Activated T-cell treated with anti-CD3 and anti-CD28 coated beads, Interleukin-2, amount 50 U/mL, for 1 hour (primary cell): Measurements from ENCODE around the gene ZDHHC11.

Experiments used
- DNase-seq: peaks from one replicate; pipeline ENCODE4 v3.0.0-alpha.2; 2020

The ZDHHC11 gene

DNA sequence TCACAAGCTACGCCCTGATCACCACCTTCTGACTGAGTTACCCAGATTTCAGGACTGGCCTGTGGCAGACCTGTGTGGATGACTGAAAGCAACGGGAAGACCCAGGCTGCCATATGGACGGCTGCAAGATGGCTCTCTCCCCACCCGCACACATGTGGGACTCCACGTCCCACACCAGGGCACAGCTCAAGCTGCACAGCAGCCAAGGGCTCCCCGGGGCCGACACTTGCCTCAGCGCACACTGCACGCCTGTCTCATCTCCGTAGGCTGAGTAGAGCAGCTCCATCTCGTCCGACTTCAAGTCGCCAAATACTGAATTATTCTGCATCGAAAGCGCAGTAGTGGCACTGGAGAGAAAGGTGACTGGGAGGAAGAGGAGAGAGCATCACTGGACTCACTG is 27.3 kb upstream of the ZDHHC11 start:
- DNase-seq, result no peak

DNA sequence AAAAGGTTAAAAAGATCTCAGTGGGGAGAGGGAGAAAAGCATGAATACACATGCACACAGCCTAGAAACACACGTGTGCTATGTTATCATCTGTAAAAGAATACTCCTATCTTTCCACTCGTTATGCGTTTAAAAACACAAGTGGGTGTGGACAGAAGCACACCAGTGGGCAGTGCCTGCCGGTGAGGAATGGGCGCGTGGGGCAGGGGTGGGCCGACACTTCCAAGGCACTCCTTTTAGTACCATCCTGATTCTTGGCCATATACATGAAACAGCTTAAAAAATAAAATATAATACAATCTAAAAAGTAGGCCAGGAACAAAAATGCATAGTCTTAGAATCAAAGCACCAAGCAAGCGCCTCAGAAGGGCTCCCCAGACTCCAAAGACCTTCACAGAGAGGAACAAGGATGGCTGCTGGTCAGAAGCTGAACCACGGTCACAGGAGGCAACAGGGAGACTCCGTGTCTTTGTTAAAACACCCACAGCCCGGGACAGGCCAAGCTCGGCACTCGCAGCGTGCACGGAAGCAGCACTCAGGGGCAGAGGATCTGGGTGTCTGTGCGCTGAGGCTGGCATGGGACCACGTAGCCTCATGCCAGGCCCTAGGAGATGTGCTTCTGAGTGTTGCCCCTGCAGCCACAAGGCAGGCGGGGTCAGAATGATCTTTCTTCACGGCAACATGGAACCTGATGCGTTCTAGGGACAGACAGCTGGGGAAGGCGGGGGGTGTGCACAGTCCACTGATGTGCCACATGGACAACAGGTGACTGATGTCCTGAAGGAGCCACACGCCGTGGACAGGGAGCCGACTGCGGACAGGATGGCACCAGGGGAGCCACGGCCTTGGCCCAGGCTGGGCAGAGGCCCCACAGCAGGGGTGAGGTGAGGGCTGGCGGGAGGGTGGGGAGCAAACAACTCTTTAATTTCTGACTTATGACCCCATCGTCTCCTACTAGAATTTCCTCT is 25.9 kb upstream of the ZDHHC11 start:
- no peak for DNase-seq

DNA sequence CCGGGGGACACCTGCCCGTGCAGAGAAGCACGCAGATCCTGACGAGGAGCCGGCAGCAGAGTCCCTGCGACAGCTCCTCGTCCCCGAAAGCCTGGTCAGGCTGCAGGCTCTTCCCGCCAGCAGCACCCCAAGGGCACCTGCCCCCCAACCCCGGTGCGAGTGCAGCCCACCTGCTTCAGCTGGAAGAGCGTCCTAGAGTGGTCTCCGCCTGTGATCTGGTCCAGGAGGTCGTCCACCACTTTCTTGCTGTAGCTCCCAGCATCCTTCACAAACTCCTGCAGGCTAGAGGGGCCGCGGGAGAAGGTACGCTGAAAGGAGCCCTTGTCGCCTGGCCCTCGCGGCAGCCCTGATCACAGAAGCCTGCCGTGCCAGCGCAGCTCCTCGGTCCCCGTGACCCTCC is 25.1 kb upstream of the ZDHHC11 start:
- DNase-seq, result no peak

DNA sequence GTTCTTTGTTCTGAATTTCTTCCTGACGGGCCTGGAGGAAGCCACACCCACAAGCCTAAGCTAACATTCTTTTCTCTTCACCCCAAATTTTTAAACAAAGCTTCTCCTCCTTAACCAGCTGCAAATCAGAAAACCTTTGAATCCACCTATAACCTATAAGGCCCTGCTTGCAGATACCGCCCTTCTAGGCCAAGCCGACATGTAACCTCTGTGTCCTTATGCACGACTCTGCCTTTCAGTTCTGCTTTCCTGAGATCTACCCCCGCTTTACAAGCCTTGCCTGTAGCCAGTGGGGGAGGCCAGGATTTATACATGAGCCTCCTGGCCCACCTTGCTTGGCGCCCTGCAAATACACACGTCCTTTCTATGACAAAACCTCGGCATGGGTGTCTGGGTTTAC is 22.5 kb upstream of the ZDHHC11 start:
- DNase-seq, result no peak

DNA sequence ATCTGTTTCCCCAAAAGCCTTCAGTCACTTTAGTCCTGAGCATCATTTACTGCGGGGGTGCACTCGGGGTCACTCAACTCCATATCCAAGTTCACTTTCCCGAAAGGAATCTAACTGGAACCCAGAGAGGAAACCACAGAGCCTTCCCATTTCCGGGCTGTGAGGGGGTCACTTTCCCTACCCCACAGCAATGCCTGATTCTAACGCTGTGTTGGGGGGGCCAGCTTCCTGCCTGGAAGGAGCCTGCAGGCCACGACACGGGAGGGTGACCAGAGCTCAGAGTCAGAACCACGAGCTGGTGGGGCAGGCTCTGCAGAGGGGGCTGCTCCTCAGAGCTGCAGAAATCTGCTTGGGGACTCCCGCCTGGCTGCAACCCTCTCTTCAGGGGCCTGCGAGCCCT is 21.5 kb upstream of the ZDHHC11 start:
- no peak for DNase-seq

DNA sequence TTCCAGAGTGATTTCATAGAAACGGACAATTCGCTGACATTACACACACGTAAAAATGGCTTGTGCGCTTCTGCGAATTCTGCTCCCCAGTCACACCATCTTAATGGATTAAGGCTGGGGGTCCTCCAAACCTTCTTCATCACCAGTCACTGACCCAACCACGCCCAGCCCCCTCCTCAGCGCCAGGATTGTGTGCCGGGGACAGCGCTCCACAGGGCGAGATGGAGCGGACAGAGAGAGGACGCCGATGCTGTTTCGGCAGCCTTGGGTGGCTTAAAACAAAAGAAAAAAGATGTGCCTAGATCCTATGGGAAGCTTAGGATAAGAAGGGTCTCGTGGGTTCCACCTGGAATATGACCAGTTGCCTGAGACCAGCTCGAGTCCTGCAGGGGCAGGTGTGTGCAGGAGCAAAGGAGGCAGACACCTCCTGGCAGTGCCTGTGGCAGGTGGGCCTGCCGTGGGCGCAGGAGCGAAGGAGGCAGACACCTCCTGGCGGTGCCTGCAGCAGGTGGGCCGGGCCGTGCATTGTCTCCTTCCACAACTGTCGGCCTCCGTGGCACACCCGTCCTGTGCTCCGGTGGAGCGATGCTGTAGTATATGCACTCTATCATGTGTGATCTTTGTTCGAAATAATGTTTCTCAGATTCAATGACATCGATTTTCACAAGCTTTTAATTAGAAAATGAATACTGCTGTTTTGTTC is 21.0 kb upstream of the ZDHHC11 start:
- no peak for DNase-seq

DNA sequence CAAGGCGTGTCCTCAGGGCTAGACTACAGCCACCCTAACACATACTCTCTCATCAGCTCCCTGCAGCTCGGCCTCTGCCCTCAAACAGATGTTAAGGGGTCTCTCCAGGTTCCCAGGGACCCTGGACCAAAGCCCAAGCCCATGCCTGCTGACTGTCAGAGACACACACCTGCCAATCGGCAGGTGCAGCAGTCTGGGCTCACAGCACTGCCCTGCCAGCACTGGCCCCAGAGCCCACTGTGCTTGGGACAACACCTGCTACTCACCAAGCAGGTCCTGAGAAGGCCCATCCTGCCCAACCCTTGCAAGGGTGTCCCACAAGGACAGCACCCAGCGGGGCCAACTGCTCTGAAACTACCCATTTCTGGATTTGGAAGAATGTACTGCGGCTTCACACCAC is 20.2 kb upstream of the ZDHHC11 start:
- no peak for DNase-seq

DNA sequence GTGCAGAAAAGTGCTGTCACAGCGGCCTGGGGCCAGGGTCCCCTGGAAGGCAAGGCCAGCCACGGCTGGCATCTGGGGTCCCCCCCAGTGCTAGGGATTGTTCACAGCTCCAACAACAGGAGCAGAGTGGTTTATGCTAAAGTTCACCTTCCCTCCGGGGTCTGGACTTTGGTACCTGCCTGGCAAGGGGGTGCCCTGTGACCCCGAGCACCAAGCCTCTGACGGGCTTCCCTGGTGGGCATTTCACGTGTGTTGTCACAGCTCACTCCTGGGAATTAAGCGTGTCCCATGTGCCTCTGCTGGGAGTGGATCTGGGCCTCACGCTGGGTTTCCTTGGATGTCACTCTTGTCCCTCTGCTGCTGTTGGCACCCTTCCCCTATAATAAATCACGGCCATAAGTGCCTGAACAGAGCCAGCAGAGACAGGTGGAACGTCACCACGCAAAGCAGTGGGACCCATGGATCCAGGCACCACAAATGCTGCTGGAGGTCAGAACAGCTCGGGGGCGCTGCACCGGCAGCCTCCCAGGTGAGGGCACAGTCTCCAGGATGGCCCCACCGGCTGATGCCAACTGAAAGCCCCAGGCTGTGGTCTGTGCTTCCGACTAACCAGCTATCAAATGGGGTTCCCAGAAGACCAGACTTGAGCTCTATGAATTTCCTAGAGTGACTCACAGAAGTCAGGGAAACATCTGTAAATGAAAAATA is 17.8 kb upstream of the ZDHHC11 start:
- DNase-seq, result no peak

DNA sequence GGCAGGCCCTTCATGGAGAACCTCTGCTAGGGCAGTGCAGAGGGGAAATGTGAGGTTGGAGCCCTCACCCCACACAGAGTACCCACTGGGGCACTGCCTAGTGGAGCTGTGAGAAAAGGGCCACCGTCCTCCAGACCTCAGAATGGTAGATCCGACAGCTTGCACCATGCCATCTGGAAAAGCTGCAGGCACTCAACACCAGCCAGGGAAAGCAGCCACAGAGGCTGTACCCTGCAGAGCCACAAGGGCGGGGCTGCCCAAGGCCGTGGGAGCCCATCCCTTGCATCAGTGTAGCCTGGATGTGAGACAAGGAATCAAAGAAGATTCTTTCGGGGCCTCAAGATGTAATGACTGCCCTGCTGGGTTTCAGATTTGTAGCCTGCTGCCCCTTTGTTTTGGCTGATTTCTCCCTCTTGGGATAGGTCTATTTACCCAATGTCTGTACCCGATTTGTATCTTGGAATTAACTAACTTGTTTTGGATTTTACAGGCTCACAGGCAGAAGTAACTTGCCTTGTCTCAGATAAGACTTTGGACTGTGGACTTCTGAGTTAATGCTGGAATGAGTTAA is 16.6 kb upstream of the ZDHHC11 start:
- DNase-seq, result no peak

DNA sequence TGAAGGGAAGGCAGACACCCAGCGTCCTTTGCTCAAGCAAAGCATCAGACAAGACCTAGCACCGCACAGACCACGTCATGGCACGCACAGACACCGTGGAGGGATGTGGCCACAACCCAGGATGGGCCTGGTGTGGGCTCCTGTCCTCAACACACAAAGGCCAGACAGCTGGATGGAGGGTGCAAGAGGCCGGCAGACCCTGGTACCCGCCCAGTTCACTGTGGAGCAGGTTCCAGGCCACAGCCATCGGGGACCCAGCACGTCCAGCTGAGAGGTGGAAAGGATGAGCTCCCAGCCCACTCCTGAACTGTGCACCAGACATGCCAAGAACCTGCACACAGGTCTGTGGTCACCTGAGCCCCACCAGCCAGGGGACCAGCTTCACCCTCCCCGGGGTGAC is 15.0 kb upstream of the ZDHHC11 start:
- no peak for DNase-seq

DNA sequence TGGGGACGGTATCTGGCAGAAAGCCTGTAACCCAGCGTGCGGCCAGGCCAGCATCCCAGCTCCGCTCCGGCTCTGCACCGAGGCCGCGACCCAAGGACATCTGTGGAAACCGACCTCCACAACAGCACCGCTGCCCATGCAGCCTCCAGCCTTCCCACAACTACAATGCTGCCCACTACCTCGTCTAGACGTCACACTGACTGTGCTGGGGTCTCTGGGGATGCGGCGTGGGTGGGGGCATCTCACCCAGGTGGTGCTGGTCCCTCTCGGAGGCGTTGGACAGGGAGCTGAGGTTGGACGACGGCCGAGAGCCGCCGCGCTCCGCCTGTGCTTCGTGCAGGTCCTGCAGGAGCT is 14.4 kb upstream of the ZDHHC11 start:
- no peak for DNase-seq

DNA sequence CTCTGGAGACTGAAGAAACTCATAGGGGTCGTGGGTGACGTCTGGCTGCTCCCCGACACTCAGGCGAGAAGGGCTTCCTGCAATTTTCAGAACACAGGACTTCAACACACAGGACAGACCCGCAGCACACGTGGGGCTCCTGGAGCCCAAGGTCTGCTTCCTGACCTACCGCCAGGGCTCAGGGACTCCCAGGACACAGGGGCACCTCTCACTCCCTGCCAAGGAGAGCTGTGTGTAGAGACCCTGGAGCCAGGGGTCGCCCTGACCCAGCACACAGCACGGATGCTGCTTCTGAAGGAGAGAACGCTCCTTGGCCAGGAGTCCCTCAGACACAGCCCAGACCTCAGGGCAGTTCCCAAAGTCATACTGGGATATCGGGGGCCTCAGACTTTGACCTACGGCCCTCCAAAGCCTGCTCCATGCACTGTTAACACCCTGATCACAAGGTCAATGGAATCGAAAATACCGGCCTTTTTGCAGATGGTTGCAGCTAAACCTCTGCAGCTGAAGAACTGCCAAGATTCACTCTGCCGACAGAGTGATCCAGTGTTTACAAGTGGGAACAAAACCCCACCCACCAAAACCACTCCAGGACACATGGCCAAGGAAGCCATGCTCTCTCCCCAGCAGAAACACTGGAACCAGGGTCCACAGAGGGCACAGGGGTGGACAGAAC is 13.8 kb upstream of the ZDHHC11 start:
- DNase-seq, result no peak

DNA sequence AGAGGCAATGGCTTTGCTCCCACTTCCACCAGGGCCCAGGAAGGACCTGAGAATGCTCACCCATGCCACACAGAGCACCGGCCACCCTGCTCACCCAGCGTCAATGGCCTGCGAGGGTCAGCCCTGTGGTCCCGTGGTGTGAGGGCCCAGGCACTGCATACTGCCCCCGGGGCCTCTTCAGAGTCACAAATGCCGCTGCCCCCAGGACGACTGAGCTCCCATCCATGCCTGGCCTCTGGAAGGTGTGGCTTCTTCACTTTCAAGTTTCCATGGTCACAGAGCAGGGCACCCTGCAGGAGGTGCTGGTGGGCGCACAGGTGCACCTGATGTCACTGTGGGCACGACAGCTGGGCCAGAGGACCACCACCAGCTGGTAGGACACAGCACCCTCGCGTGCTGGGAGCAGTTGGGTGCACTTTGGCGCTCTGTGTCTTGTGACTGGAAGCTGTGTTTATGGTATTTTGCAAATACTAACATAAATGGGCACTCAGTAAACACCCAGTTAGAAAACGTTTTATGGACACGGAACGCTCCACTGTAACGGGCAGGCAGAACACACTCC is 12.5 kb upstream of the ZDHHC11 start:
- DNase-seq, result no peak

DNA sequence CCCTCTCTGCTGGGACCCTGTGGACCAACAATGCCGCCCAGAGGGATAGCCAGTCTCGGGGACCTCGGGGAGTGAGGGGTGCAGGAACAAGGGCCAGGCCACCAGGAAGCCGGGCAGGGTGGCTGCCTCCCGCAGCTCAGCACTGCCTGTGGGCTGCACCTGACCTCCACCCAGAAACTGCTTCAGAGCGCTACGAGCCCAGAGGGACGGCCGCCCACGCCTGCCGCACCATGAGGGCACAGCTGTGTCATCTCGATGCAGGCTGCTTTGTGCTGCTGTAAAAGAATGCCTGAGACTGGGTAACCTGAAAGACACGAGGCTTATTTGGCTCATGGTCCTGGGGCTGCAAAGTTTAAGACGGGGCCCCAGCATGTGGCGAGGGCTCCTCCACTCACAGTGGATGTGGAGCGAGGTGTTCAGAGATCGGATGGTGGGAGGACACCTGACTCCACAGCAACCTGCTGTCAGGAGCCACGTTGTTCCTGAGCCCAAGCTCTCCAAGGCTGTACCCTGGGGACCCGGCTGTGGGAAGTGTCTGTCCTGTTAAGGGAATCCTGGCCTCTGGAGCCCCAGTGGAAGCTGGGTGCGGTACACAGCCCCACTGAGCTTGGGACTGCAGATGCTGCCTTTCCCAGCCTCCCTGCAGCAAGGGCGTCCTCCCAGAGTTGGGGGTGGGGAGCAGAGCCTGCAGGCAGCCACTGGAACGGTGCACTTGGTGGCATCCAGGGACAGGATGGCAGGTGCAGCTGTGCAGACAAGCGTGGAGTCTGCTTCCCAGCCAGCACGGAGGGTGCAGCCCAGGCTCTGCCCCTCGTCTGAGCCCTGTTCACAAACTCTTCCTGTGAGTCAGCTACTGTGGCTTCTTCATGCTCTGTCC is 11.8 kb upstream of the ZDHHC11 start:
- no peak for DNase-seq

DNA sequence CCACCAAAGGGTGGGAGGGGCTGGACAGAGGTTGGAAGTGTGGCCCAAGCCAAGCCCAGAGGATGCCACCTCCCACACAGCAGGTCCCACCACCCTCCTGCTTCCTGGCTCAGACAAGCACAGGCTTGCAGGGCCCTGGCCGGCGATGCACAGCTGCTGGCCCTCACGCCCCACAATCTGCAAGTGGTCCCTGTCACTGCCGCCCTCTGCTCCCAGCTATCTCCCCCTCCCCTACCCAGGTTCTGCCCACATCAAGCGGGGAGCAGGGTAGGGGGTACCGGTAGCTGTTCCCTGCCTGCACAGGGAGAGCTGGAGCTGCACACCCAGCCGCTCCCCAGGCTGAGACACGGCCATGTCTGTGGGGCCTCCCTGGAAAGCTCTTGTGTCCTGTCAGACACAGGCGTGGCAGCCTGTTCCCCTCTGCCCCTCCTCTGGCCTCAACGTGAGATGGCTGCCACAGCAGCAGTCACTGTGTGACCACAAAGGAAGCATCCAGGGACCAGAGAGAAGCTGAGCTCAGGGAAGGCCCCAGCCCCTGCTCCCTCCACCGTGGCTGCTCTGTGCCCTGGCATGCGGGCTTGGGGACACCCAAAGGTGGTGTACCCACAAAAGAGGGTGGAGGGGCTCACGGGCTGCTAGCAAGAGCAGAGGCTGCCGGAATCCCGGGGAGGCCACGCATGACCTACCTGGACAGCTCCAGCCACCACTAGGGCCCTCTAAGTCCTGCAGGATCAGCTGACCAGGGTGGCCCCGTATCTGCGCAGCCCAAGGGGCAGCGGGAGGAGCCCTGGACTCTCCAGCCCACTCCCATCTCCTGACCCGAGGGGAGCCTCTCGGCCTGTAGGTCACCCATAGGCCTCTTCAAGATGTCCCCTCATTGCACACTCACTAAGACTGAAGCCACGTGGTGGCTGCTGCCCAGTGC is 10.9 kb upstream of the ZDHHC11 start:
- no peak for DNase-seq

DNA sequence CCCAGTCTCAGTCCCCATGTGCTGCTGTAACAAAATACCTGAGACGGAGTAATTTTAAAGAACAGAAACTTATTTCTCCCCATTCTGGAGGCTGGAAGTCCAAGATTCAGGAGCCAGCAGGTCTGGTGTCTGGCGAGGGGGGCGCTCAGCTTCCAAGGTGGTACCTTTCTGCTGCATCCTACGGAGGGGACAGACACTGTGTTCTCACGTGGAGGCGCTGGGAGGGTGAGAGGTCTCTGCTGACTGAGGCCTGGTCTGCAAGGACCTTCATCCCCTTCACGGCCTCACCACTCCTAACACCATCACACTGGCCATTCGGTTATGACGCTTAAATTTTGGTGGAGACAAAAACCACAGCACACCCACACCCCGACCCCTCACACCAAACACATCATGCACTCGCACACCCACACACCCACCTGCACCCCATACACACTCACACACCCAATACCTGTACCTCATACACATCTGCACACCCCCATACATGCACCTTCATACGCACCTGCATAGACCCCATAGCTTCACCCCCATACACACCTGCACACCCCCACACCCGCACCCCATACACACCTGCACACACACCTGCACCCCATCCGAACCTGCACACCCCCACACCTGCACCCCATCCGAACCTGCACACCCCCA is 9.8 kb upstream of the ZDHHC11 start:
- no peak for DNase-seq

DNA sequence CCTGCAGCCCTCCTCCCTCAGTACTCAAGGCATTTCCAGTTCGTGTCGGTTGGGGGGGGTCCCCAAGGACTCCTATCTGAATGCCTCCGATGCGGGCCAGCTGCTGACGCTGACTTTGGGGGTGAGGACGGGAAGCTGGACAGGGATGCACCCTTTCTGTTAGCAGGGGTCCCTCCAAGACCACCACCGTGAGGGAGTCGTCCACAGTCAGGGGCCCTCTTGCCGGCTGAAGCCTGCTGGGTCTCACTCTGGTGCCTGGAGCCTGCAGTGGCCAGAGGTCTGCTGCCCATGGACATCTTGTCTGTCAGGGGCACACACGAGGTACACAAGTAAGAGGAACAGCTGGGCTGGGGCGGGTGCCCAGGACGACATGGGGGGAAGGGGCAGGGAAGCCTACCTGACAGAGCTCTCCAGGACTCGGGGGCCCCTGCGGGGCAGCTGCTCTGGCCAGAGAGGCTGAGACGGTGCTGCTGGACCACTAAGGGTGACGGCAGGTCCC is 9.1 kb upstream of the ZDHHC11 start:
- no peak for DNase-seq

DNA sequence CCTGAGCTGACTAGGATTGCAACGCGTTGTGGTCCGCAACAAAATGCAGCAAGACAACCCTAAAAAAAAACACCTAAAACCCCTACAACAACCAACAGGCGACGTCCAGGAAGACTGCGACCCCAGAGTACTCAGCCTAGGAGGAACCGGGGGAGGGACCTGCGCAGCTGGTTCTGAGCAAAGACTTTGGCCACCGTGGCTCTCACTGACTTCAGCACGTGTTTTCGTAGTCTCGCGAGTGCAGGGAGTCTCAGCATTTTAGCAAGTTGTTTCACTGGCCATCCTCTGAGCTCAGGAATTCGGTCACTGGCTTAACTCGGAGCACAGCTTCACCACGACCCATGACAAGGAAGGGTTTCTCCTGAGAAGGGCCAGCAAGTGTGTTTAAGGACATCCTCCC is 8.6 kb upstream of the ZDHHC11 start:
- DNase-seq, result no peak

DNA sequence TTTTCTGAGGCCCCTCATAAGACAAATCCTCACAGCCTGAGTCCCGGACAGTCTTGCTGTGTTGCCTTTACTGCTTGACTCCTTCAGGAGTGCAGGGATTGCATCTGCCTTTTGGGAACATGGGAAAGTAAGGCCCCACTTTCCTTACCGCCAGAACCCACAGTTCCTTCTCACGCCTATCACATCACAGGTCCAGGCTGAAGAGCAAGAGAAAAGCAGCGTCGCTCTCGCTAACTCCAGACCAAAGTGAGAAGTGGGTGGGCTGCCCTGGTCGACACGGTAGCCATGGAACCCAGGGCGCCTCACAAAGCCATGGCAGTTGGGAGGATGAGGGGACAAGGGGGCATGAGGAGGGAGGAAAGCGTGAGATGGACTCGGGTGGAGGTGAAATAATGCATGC is 7.9 kb upstream of the ZDHHC11 start:
- DNase-seq, result no peak
